GM10248 (cell line): ENCODE results near the gene TSPAN15.

Experiments
- CTCF ChIA-PET: fragments of 300-600 bp; sonication (Branson Sonifier 250); formaldehyde crosslinking; extraction: SDS; loops from one replicate; lab custom pipeline; 2021; ENCODE audit warnings: antibody characterized with exemption; lab: Yijun Ruan, JAX
- POLR2A ChIA-PET: fragments of 350-650 bp; sonication (Branson Sonifier 250); formaldehyde crosslinking; extraction: SDS; loops from one replicate; lab custom pipeline; 2020; ENCODE audit warnings: antibody characterized with exemption; lab: Yijun Ruan, JAX
- DNase-seq: peaks from one replicate; pipeline ENCODE4 v3.0.0; 2012; ENCODE audit errors: extremely low spot score
- CTCF ChIP-seq: IDR thresholded peaks from 2 replicates; pipeline ENCODE4 v1.5.1; 2012; ENCODE audit warnings: mild to moderate bottlenecking, low read depth; ENCODE audit errors: extremely low read depth, missing control alignments, control extremely low read depth

Gene TSPAN15

GRCh38 chr10:69438536-69439349, 12.5 kb upstream of the TSPAN15 start:
- ChIA-PET CTCF (interaction anchor here (4.6 kb wide), 1 partner anchor 10 kb away, joined by 29 read pairs; the partner anchor contains the start of gene TSPAN15), POLR2A (no interaction called here)
- DNase-seq = no peak
- no peak for TF ChIP-seq CTCF

GRCh38 chr10:69439350-69439739, 11.9 kb upstream of the TSPAN15 start:
- ChIA-PET CTCF (interaction anchor here (4.6 kb wide), 1 partner anchor 10 kb away, joined by 29 read pairs; the partner anchor contains the start of gene TSPAN15), POLR2A (no interaction called here)
- TF ChIP-seq CTCF = no peak
- no peak for DNase-seq

- CTCF ChIA-PET = interaction anchor here (0.7 kb wide), 1 partner anchor 10 kb away, joined by 3 read pairs; no protein-coding TSS in a partner anchor
- no peak for TF ChIP-seq CTCF
Measured at GRCh38 chr10:69439813-69440506, 11.3 kb upstream of the TSPAN15 start.

GRCh38 chr10:69443354-69443753, 7.9 kb upstream of the TSPAN15 start:
- no peak for TF ChIP-seq CTCF
- CTCF ChIA-PET = no interaction called here
- no peak for DNase-seq
- POLR2A ChIA-PET = interaction anchor here (0.6 kb wide), 1 partner anchor 915 kb away, joined by 8 read pairs; no protein-coding TSS in a partner anchor

More at GRCh38 chr10:69439813-69440506, 11.3 kb upstream of the TSPAN15 start:
- POLR2A ChIA-PET = no interaction called here
- DNase-seq = no peak

GRCh38 chr10:69445041-69445440, 6.2 kb upstream of the TSPAN15 start:
- ChIA-PET CTCF (no interaction called here), POLR2A (no interaction called here)
- TF ChIP-seq CTCF = no peak

GRCh38 chr10:69446229-69446628, 5.0 kb upstream of the TSPAN15 start:
- POLR2A ChIA-PET = no interaction called here
- DNase-seq = no peak
- CTCF ChIA-PET = interaction anchor here (1.0 to 6.5 kb wide), 11 partner anchors 9 to 192 kb away, joined by 3 to 29 read pairs (median 5); no protein-coding TSS in a partner anchor
- no peak for TF ChIP-seq CTCF

More at GRCh38 chr10:69445041-69445440, 6.2 kb upstream of the TSPAN15 start:
- no peak for DNase-seq
